BLaER1 treated with 17β-estradiol and CSF1 and Interleukin-3, amounts not matched to agents 10 nM and 100 nM (cell line): ENCODE data around the gene NUP42.

ENCODE experiments used
- H3K27ac ChIP-seq, 11 experiments: shearing (Covaris generic); formaldehyde crosslinking; 2 replicates each; pipeline ENCODE4 v1.8.1; 2022
- H3K27me3 ChIP-seq, 11 experiments: shearing (Covaris generic); formaldehyde crosslinking; 2 replicates each; pipeline ENCODE4 v1.8.1; 2022
- H3K36me3 ChIP-seq, 11 experiments: shearing (Covaris generic); formaldehyde crosslinking; 2 replicates each; pipeline ENCODE4 v1.8.1; 2022
- H3K4me1 ChIP-seq, 10 experiments: shearing (Covaris generic); formaldehyde crosslinking; 2 replicates each; pipeline ENCODE4 v1.8.1; 2022
- H3K4me2 ChIP-seq, 11 experiments: shearing (Covaris generic); formaldehyde crosslinking; 2 replicates each; pipeline ENCODE4 v1.8.1; 2022
- H3K4me3 ChIP-seq, 10 experiments: shearing (Covaris generic); formaldehyde crosslinking; 2 replicates each; pipeline ENCODE4 v1.8.1; 2022
- H3K9ac ChIP-seq, 11 experiments: shearing (Covaris generic); formaldehyde crosslinking; 2 replicates each; pipeline ENCODE4 v1.8.1; 2022
- H3K9me3 ChIP-seq, 11 experiments: shearing (Covaris generic); formaldehyde crosslinking; replicated peaks in 1 of 11; 2 replicates each; pipeline ENCODE4 v1.8.1; 2022
- H4K20me1 ChIP-seq, 11 experiments: shearing (Covaris generic); formaldehyde crosslinking; 2 replicates each; pipeline ENCODE4 v1.8.1; 2022
- Cebpa-rat ChIP-seq, 11 experiments: shearing (Covaris generic); IDR thresholded peaks; 2 replicates each; pipeline ENCODE4 v1.8.1; 2022

NUP42 gene

GRCh38 chr7:23237000-23237399, 55.2 kb downstream of the NUP42 start:
- no peak for TF ChIP-seq Cebpa-rat (IDR thresholded peaks at IDR 0.05)
- no peaks in the 10 kb centered on the region for H4K20me1 ChIP-seq
- H3K9me3 ChIP-seq, result no peaks in the 10 kb centered on the region
- no peaks in the 10 kb centered on the region for H3K36me3 ChIP-seq
- no peak overlapping the region for H3K4me3 ChIP-seq
- no peak overlapping the region for H3K9ac ChIP-seq
- no peak overlapping the region for H3K27ac ChIP-seq
- H3K4me1 ChIP-seq, result no peaks in the 10 kb centered on the region
- H3K4me2 ChIP-seq, result no peak overlapping the region
- no peaks in the 10 kb centered on the region for H3K27me3 ChIP-seq

GRCh38 chr7:23238983-23239652, 57.3 kb downstream of the NUP42 start:
- Histone ChIP-seq H3K36me3 (no peaks in the 10 kb centered on the region), H3K4me2 (no peak overlapping the region), H4K20me1 (no peaks in the 10 kb centered on the region), H3K27me3 (no peaks in the 10 kb centered on the region), H3K4me1 (no peaks in the 10 kb centered on the region), H3K9ac (no peak overlapping the region), H3K9me3 (no peaks in the 10 kb centered on the region), H3K4me3 (no peak overlapping the region), H3K27ac (no peak overlapping the region)
- no peak for TF ChIP-seq Cebpa-rat (IDR thresholded peaks at IDR 0.05)

- no peak for TF ChIP-seq Cebpa-rat (IDR thresholded peaks at IDR 0.05)
- H3K4me3 ChIP-seq, result no peak overlapping the region
- no peaks in the 10 kb centered on the region for H3K9me3 ChIP-seq
- no peak overlapping the region for H3K9ac ChIP-seq
- H3K27me3 ChIP-seq, result no peaks in the 10 kb centered on the region
- no peaks in the 10 kb centered on the region for H3K36me3 ChIP-seq
- H4K20me1 ChIP-seq, result no peaks in the 10 kb centered on the region
- H3K4me2 ChIP-seq, result no peak overlapping the region
- H3K4me1 ChIP-seq, result no peaks in the 10 kb centered on the region
- H3K27ac ChIP-seq, result no peak overlapping the region
These were observed 57.9 kb downstream of the NUP42 start for GRCh38 chr7:23239698-23240097.

GRCh38 chr7:23242321-23242720, 60.5 kb downstream of the NUP42 start:
- Histone ChIP-seq H3K36me3 (no peaks in the 10 kb centered on the region), H3K27me3 (peaks cover 0 to 10% (median 8%) of the 10 kb centered on the region in 11 experiments; a peak in 17 of 22 replicates), H3K4me2 (no peak overlapping the region), H3K9ac (no peak overlapping the region), H3K4me1 (peaks cover 0 to 13% (median 0%) of the 10 kb centered on the region in 10 experiments; a peak in 5 of 20 replicates), H3K4me3 (no peak overlapping the region), H3K27ac (no peak overlapping the region), H3K9me3 (0 out of 22 replicates have a peak, but pooled peaks cover 0 to under 1% (median 0%) of the 10 kb centered on the region in 11 experiments), H4K20me1 (no peaks in the 10 kb centered on the region)
- no peak for TF ChIP-seq Cebpa-rat (IDR thresholded peaks at IDR 0.05)

GRCh38 chr7:23242935-23243334, 61.1 kb downstream of the NUP42 start:
- H3K9me3 ChIP-seq, result peaks cover 0 to 6% (median 3%) of the 10 kb centered on the region in 11 experiments; a peak in 7 of 22 replicates

GRCh38 chr7:23246555-23246954, 64.7 kb downstream of the NUP42 start, which contains the start of gene GPNMB:
Gene GPNMB (plus strand): TSS chr7:23246775. CDS start chr7:23246858, 83 bp downstream.
- peak within 1 kb of the TSS in 4 of 11 experiments; percentile 21 to 55 (median 40); a peak in 5 of 22 replicates for H3K9ac ChIP-seq
- peak within 1 kb of the TSS in 10 of 11 experiments; percentile 19 to 75 (median 52); a peak in 19 of 22 replicates for H3K4me2 ChIP-seq

More at GRCh38 chr7:23242935-23243334, 61.1 kb downstream of the NUP42 start:
- no peak overlapping the region for H3K4me2 ChIP-seq
- no peaks in the 10 kb centered on the region for H4K20me1 ChIP-seq
- H3K27me3 ChIP-seq, result peaks cover 0 to 16% (median 14%) of the 10 kb centered on the region in 11 experiments; a peak in 17 of 22 replicates
- no peak overlapping the region for H3K4me3 ChIP-seq
- peaks cover 0 to 18% (median 4%) of the 10 kb centered on the region in 10 experiments; a peak in 10 of 20 replicates for H3K4me1 ChIP-seq
- TF ChIP-seq Cebpa-rat (IDR thresholded peaks at IDR 0.05), result no peak
- H3K9ac ChIP-seq, result no peak overlapping the region
- H3K36me3 ChIP-seq, result no peaks in the 10 kb centered on the region
- no peak overlapping the region for H3K27ac ChIP-seq

GRCh38 chr7:23247046-23247602, 65.3 kb downstream of the NUP42 start:
- H3K27me3 ChIP-seq, result peaks cover 0 to 24% (median 19%) of the 10 kb centered on the region in 11 experiments; a peak in 17 of 22 replicates
- H4K20me1 ChIP-seq, result no peaks in the 10 kb centered on the region
- TF ChIP-seq Cebpa-rat (IDR thresholded peaks at IDR 0.05), result no peak
- H3K36me3 ChIP-seq, result no peaks in the 10 kb centered on the region; a peak in 1 of 22 replicates
- H3K9me3 ChIP-seq, result peaks cover 17 to 38% (median 25%) of the 10 kb centered on the region in 11 experiments
- peaks cover 0 to 30% (median 8%) of the 10 kb centered on the region in 10 experiments; a peak in 12 of 20 replicates for H3K4me1 ChIP-seq
- peak overlapping the region in 2 of 11 experiments; percentile 35 to 55; a peak in 1 of 22 replicates for H3K9ac ChIP-seq
- no peak overlapping the region; a peak in 1 of 22 replicates for H3K27ac ChIP-seq
- peak overlapping the region in 5 of 11 experiments; percentile 65 to 75 (median 69); a peak in 9 of 22 replicates for H3K4me2 ChIP-seq
- H3K4me3 ChIP-seq, result peak overlapping the region in 3 of 10 experiments; percentile 44 to 48 (median 45); a peak in 5 of 20 replicates

More at GRCh38 chr7:23246555-23246954, 64.7 kb downstream of the NUP42 start, which contains the start of gene GPNMB:
- H3K36me3 ChIP-seq, result no peaks in the 10 kb centered on the region; a peak in 1 of 22 replicates
- H3K9me3 ChIP-seq, result peaks cover 11 to 34% (median 20%) of the 10 kb centered on the region in 11 experiments
- H3K4me1 ChIP-seq, result peaks cover 0 to 30% (median 8%) of the 10 kb centered on the region in 10 experiments; a peak in 12 of 20 replicates
- no peak for TF ChIP-seq Cebpa-rat (IDR thresholded peaks at IDR 0.05)
- H3K27me3 ChIP-seq, result peaks cover 0 to 24% (median 19%) of the 10 kb centered on the region in 11 experiments; a peak in 17 of 22 replicates
- H4K20me1 ChIP-seq, result no peaks in the 10 kb centered on the region
- peak within 1 kb of the TSS in 4 of 11 experiments; percentile 40 to 57 (median 54); a peak in 8 of 22 replicates for H3K27ac ChIP-seq
- H3K4me3 ChIP-seq, result peak within 1 kb of the TSS in 5 of 10 experiments; percentile 39 to 52 (median 45); a peak in 8 of 20 replicates

- Histone ChIP-seq H3K4me2 (peak overlapping the region; percentile 11 to 75 (median 40); a peak in 20 of 22 replicates), H3K4me3 (peak overlapping the region in 5 of 10 experiments; percentile 39 to 52 (median 45); a peak in 8 of 20 replicates)
- TF ChIP-seq Cebpa-rat (IDR thresholded peaks at IDR 0.05), result no peak
These were observed 65.9 kb downstream of the NUP42 start for GRCh38 chr7:23247603-23248335.

More at GRCh38 chr7:23247603-23248335, 65.9 kb downstream of the NUP42 start:
- peaks cover 0 to 24% (median 19%) of the 10 kb centered on the region in 11 experiments; a peak in 17 of 22 replicates for H3K27me3 ChIP-seq
- H3K36me3 ChIP-seq, result no peaks in the 10 kb centered on the region; a peak in 1 of 22 replicates
- peaks cover 0 to 30% (median 8%) of the 10 kb centered on the region in 10 experiments; a peak in 12 of 20 replicates for H3K4me1 ChIP-seq
- peak overlapping the region in 4 of 11 experiments; percentile 21 to 55 (median 46); a peak in 5 of 22 replicates for H3K9ac ChIP-seq
- H4K20me1 ChIP-seq, result no peaks in the 10 kb centered on the region
- H3K9me3 ChIP-seq, result peaks cover 19 to 38% (median 28%) of the 10 kb centered on the region in 11 experiments
- H3K27ac ChIP-seq, result peak overlapping the region in 5 of 11 experiments; percentile 28 to 57 (median 51); a peak in 8 of 22 replicates
